Right renal pelvis (tissue), 4 donors: ENCODE data around the gene RAN. TPM values are rescaled to one million over a fixed set of nuclear protein-coding genes. Genes with fewer than 3 reads are reported as not detected.

Source experiments
- DNase-seq, 4 donors: peaks; one replicate each; pipeline ENCODE4 v3.0.0-alpha.2; 2013; ENCODE audit warnings: low read depth in 4 of 4, low spot score in 3 of 4, missing footprints in 1 of 4
- polyA plus RNA-seq, 4 donors: library from polyadenylated mRNA; unstranded; fragments of 120-200 nt; gene quantifications; one replicate each; pipeline ENCODE4 v1.2.1, GENCODE V29; 2013; ENCODE audit not compliant: insufficient read length in 4 of 4

The RAN gene
- polyA plus RNA-seq, 4 donors: 620 to 672 (median 635) TPM

GRCh38 chr12:130924966-130925665 is 53.2 kb downstream of the RAN start:
- DNase-seq: no peak

GRCh38 chr12:130925666-130926015 is 53.8 kb downstream of the RAN start:
- DNase-seq: no peak

Other genes starting within 250 kb of the RAN start
- gene RIMBP2, start 155.8 kb upstream of the RAN start, polyA plus RNA-seq: 10 to 100 TPM; 11.6 to 17.8 (median 15.1) TPM
- gene STX2, start 32.8 kb upstream of the RAN start, polyA plus RNA-seq: 10 to 100 TPM; 20.9 to 32.2 (median 27.4) TPM
- 10 to 100 TPM; 14.9 to 19.3 (median 18.1) TPM for gene ADGRD1, start 81.8 kb downstream of the RAN start, polyA plus RNA-seq